GM18909 (cell line): ENCODE measurements around the gene FNTB.
A peak's percentile ranks its signal among the peaks of the same experiment; 100 is the strongest.

Source experiments
- ATAC-seq: cut with Tn5 transposase; IDR thresholded peaks from one replicate; pipeline ENCODE4 v1.9.1; 2021; ENCODE audit warnings: mild to moderate bottlenecking; ENCODE audit not compliant: unreplicated experiment, poor library complexity

Gene FNTB

DNA sequence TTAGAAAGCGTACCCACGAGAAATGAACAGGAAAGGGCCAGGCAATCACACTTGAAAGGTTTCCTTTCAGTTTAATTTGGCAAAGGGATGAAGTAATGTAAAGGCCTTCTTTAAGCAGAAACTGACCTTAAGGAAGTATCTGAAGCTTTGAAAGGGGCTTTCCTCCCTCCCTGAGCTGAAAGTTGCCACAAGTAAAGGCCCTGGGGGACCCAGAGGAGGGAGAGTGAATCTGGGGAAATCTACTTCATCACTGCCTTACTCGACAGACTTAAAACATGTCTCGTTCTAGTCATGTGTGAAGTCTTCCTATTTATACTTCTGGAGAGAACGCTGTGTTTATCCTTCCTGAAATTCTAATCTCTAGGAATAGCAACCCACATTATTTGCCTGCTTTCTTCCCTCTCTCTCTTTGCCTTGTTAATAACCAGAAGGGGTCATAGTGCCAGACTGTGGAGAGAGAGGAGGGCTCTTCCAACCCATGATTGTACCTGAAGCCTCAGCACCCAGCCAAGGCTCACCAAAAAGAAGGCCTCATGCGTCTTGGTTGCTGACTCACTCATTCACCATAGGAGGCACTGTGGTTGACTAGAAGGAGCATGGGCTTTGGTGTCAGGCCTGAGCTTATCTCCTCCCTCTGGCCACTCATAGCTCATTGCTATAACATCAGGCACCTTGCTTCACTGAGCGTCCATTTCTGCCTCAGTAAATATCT lies 33.9 kb upstream of the FNTB start:
- peak; percentile 64 for ATAC-seq

DNA sequence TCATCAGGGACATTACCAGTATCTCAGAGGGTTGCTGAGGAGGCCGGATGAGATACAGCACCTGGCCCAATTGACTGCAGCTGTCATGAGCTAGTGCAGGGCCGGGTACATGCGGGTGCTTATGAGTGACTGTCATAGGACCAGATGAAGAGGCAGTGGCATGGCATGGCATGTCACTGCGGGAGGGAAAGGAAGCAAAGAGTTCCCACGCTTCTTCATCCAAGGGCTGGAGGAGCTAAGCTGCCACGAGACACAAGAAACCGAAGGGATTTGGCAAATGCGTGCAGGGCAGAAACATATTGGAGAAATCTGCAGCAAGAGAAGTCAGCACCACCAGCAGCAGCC lies 33.4 kb upstream of the FNTB start:
- ATAC-seq, result no peak

DNA sequence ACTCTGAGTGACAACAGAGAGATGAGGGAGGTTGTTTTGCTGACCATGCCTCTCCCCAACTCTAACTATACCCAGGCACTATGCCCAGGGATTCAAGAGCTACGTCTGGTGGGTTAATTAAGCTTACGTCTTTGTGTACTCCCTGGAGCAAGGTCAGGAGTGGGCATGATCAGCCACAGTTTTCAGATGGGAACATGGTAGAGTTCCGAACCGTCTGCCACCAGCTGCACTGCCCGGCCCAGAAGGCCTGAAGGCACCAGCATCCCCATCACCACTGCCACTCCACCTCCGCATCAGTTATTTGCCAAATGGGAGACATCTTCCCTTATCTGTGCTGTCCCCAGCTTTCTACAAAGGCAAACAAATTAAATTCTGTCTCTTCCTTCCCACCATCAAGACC lies 33.0 kb upstream of the FNTB start:
- no peak for ATAC-seq

DNA sequence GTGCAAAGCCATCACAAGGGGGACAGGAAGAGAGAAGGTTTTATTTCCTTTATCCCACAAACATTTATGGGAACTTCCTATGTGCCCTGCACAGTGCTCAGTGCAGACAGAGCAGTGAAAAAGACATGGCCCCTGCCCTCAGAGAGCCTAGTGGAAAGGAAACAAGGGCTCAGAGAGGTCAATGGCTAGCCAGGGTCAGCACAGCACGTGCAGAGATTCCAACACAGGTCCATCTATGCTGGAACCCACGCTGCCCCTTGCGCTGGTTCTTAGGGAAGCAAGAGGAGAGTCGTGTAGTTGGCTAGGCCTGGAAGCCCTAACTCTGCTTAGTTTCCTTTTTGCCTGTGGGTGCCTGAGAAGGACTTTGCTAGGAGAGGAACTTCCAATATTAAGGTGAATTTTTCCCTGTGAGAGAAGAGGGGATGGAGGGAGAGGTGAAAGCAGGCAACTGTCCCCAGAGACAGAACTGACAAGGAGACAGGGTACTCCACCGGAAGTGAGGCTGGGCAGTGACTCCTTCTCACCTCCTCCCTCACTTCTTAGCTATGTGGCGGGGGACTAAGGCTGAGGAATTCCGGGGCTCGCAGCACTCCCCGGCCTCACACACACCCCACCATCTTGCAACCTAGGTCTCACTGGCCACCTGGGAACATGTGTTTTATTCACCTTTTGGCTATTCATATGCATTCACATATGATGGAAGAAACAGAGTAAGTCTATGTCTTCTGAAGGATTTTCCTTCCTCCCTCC lies 32.0 kb upstream of the FNTB start:
- ATAC-seq, result no peak

DNA sequence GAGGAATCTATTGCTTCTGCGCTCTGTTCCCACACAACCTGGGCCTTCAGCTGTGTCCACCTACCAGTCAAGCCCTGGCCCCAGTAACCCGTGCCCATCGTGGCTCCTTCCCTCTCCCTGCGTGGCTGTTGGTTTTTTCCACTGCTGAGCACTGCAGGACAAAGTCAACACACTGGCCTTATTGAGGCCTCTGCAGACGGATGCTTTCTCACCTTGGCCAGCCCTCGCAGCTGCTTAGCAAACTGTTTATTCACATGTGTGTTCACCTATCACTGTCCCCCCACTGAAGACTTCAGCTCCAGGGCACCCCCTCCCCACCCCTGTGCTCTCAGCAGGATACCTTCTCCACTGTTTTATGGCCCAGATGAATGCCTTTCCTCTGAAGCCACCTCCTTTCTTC lies 31.4 kb upstream of the FNTB start:
- no peak for ATAC-seq

DNA sequence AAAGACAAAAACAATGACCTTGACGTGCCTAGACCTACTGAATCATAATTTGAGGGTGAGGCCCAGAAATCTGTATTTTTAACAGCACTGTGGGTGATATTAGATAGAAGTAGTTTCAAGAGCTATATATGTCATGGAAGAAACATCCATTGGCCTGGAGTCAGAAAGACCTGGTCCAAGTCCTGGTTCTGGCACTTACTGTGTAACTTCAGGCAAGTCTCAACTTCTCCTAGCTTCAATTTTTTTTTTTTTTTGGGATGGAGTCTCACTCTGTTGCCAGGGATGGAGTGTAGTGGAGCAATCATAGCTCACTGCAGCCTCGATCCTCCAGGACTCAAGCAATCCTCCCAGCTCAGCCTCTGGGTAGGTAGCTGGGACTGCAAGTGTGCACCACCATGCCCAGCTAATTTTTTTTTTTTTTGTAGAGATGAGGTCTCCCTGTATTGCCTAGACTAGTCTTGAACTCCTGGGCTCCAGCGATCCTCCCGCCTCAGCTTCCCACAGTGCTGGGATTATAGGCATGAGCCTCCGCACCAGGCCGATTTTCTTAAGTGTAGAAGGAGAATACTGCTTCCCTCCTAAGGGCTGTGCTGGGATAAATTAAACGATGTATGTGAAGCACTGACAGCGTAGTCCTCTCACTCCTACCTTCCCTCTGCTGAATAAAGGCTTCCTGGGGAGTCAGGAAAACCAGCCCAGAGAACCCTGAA lies 29.8 kb upstream of the FNTB start:
- no peak for ATAC-seq

DNA sequence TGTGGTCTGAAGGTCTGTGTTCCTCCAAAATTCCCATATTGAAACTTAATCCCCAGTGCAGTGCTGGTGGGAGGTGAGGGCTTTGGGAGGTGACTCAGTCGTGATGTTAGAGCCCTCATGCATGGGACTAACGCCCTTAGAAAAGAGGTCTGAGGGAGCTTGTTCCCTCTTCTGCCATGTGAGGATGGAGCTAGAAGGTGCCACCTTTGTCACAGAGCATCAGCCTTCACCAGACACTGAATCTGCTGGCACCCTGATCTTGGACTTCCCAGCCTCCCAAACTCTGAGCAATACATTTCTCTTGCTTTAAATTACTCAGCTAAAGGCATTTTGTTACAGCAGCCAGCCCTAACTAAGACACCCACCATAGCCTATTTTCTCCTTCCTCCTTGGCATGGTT lies 28.5 kb upstream of the FNTB start:
- ATAC-seq, result no peak

DNA sequence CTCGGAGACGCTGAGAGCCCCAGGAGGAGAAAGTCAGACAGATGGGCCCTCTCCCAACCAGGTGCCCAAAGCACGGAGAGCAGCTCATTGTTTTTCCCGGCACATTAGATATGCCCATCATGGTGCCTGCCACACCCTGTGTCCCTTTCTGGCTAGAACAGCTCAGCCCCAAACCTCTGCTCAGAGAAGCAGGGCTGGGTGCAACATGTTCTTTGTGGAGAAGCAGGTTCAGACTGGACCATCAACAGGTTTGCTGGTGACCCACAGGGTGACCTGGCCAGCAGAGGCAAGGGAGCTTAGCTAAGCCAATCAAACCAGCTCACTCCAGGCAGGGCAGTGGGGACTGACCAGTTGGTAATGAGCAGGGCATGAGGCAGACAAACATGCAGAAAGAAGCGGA lies 28.0 kb upstream of the FNTB start:
- ATAC-seq, result no peak

DNA sequence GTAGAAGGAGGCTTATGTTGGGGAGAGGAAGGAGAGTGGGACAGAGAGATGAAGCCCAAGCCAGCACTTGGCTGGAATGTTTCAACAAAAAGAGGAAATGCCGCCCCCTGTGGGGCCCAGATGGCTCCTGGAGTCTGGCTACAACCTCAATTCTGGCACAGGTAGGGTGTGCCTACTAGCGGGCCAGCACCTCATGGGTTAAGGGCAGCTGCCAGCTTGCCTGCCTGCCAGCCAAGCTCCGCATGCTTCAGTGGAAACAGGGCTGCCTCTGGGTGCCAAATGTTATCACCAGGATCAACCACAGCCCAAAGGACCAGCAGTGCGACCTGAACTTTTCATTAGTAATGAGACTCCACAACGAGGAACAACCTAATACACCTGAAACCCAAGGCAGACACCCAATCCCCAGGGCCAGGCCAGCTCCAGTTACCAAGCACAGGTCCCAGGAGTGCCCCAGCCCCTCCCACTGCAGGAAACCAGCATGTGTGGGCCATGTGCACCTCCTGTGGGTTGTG lies 25.9 kb upstream of the FNTB start:
- no peak for ATAC-seq

DNA sequence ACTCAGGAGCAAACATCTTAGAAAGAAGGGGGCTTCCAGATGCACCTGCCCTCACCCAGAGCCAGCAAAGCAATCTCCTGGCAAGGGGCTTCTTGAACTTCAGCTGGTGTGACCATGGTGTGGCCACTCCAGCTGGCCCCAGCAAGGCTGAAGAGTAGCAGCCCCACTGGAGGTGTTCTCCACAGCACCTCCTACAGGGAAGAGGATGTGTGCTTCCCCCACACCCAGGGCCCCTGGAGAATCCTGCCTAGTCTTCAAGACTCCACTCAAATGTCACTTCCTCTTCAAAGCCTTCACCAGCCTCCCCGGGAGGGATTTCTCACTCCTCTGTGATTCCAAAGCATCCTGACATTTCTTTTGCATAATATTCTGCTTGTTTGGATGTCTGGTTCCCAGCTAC lies 23.1 kb upstream of the FNTB start:
- ATAC-seq, result no peak

DNA sequence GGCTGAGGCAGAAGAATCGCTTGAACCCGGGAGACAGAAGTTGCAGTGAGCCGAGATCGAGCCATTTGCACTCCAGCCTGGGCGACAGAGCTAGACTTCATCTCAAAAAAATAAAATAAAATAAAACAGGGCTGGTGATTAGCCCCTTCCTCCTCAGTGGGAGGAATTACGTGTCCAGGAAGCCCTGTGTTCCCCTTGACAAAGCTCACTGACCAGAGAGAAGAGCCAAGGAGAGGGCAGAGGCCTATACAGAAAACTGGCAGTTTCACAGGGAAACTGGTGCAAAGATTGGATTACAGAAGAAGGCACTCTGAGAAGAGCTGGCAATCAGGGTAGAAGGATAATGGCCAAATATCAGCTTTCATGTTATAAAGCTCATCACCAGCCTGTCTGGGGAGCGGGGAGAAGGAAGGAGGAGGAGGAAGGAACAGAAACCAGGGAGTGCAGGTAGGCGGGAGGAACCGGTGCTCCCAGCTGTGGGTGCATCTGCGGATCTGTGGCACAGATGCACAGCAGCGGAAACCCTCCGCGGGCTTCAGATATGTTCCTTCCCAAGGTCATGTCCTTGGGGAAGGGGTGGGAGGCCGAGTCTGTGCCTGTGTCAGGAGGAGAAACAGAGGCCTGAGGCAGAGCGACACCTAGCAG lies 21.2 kb upstream of the FNTB start:
- no peak for ATAC-seq

DNA sequence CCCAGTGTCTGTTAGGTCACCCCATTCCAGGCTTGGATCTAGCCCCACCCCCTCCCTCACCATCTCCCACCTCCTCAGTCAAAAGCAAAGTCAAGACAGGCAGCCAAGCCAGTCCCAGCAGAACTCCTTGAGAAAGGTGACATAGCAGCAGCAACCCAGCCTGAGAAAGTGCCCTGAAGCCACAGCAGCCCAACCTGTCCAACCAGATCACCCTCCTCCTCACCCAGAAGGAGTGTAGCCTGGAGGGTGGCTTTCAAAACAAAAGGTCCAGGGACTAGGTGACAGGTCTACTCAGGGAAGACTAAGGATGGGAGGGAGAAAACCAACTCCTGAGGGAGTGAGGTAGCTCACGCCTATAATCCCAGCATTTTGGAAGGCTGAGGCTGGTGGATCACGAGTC lies 19.7 kb upstream of the FNTB start:
- ATAC-seq, result no peak

DNA sequence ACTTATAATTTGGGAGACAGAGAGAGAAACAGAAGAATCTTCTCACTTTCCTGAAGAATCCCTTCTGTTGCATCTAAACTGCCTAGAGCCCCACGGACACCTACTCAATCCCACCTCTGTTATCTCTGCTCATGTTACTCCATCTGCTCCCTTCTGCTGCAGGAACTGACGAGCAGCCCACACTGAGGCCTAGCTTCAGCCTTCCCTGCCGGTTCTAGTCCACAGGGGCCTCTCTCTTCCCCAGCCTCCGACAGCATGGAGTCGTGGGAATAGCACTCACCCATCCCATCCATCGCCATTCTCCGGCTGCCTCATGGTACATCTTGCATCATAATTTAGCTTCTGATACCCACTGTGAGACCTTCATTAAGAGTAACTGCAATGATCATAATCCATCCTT lies 18.5 kb upstream of the FNTB start:
- ATAC-seq, result no peak

DNA sequence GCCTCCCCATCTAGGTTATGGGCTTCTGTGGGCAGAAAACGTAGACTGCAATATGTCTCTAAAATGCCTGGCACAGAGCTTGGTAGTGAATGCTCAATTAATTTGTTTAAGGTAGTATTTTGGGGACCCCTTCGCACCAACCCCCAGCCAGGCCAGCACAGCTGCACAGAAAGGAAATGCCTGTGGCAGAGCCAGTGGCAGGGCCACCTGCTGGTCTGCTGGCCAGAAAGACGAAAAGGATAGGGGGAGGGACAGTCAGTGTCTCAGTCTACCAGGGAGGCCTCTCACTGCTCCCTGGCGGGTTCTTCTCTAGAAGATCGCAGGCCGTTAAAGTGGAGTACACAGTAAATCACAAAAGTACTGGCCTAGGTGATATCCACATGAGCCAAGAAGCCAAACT lies 18.0 kb upstream of the FNTB start:
- no peak for ATAC-seq

DNA sequence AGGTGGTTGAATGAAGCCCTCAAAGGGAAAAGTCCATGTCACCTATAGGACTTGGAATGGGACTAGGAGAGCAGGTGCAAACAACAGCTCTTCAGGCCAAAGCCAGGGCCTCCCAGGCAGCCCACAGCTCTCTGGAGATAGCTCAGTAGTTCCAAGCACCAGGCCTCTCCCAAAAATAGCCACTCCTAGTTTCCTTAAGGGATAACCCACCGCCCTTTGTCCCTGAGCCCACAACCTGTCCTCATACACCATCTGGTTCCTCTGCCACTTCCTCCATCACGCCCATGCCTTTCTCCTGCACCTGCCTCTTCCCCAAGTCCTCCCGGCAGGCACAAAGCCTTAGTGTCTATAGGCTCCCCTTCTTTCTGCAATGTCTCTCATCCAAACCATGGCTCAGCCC lies 16.7 kb upstream of the FNTB start:
- no peak for ATAC-seq

DNA sequence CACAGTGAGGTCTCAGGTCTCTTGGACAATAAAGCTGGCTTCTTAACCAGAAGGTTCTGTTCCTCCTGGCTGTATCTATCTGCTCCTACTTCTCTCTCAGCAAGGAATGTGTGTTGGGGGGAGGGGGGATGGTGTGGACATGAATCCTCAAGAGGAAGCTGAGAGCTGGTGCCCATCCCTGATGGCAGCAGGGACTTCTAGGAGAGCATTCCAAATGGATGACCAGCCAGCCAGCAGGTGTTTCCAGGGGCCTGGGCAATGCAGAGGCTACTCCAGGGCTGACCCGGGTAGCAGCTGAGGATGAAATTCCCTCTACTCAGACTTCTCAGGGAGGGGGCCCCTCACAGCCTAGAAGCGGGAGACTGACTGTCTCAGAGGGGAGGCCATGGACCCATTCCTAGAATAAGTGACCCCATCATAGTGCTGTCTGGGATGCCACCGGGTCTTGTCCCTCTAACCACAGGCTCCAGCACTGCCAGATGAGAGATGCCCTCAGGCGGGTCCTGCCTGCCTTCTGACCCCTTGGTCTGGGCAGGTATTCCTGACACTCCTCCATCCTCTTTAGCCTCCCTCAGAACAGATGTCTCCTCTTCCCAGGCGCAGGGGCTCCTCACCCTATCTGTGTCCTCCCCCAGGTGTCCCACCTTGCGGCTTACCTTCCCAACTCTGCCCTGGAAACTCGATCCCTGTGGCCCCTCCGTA lies 15.8 kb upstream of the FNTB start:
- no peak for ATAC-seq

DNA sequence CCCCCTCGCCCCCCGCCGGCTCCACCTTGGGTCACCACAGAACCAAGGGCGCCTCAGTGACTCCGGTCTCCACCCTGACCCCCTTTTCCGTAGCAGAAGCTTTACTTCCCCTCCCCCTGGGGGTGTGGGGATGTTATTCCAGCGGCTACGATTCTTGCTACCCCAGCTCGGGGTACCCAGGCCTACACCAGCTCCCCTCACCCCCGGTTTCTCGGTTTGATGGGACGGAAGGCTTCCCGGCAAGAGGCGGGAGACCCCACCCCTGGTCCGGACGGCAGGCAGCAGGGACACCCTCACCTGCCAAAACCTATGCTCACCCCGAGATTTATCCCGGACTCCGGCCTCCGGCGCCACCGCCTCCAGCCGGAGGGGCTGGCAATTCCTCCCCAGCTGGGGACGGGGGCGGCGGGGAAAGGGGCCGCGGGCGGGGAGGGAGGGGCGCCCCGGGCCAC lies 15.2 kb upstream of the FNTB start:
- ATAC-seq, result no peak

DNA sequence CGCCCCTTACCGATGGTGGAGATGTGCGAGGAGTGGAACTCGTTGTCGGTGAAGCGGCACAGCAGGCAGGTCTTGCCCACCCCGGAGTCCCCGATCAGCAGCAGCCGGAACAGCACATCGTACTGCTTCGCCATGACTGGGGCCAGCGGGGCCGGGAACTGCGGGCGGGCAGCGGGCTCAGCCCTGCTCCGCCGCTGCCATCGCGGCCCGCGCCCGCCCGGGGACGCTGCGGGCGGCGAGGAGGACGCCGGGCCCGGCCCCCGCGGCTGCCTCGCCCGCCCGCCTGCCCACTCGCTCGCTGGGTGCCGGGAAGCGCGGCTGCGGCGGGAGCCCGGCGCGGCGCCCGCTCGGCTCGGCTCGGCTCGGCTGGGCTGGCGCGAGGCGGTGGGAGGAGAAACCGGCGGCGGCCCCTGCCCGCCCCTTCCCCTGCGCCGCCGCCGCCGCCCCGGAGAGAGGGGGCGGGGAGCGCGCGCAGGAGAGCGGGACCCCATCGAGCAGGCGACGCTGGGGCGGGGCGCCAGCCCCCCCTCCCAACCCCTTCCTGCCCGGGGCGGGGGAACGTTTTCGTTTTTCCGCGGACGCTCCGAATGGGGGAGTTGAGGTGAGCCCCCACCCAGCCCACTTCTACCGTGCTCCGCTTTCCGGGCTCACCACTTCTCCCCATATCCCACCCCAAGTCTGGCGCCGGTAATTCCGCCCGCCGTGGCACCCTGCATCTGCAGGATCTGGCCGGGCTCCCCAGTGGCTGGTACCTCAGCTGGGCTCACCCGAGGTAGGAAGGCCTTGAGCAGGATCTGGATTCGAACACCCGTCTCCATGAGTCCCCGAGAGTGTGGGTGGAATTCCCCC lies 14.5 kb upstream of the FNTB start, which contains the start of gene RAB15:
RAB15 (minus strand) TSS at position 394 of the 849 bp plus-strand sequence; CDS start at position 134, 260 bp downstream.
- ATAC-seq, result peak; percentile 57

DNA sequence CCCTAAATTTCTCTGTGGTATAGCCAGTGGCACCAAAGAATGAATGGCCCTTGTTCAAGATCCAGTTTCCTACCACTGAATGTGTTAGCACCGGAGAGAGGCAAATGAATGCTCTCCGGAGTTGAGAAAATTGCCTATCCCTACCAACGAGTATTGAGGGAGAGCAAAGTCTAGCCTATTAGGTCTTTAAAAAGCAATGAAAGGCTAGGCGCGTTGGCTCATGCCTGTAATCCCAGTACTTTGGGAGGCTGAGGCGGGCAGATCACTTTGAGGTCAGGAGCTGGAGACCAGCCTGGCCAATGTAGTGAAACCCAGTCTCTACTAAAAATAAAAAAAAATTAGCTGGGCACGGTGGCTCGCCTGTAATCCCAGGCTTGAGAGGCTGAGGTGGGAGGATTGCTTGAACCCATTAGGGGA lies 13.7 kb upstream of the FNTB start:
- no peak for ATAC-seq
